ENCODE measurements around the gene MYH16. TPM values are rescaled to one million over a fixed set of nuclear protein-coding genes. Genes with fewer than 3 reads are reported as not detected.

The MYH16 gene
- total RNA-seq, 2 experiments from 2014 or later = not detected

GRCh38 chr7:99238558-99239341 is 33.9 kb upstream of the MYH16 start:
- Mint-ChIP-seq H3K27ac (no peak overlapping the region), H3K27me3 (peaks cover 15% of the 10 kb centered on the region), H3K9me3 (no peaks in the 10 kb centered on the region), H3K36me3 (ENCODE audit: low read depth) (no peaks in the 10 kb centered on the region), H3K4me3 (no peak overlapping the region), H3K4me1 (ENCODE audit: low read depth) (no peaks in the 10 kb centered on the region)
- Histone ChIP-seq H3K4me3 (ENCODE audit: low read length) (no peak overlapping the region), H3K4me1 (ENCODE audit: insufficient read depth, low read length) (no peaks in the 10 kb centered on the region), H3K9me3 (ENCODE audit: control insufficient read depth in 1 of 2, insufficient read depth in 1 of 2, low read length in 2 of 2) (no peaks in the 10 kb centered on the region), H3K27me3 (ENCODE audit: control insufficient read depth in 1 of 2, insufficient read depth in 2 of 2, low read length in 2 of 2) (peaks cover 0 to 7% of the 10 kb centered on the region in 2 experiments), H3K27ac (ENCODE audit: low read depth in 1 of 2, low read length in 2 of 2) (no peak overlapping the region), H3K36me3 (ENCODE audit: insufficient read depth, low read length) (no peaks in the 10 kb centered on the region)
- no peak for ATAC-seq (ENCODE audit: poor library complexity)
- no peak for DNase-seq
- intact Hi-C loops (cut with DNase I, micrococcal nuclease) = no loop called here
- ChIA-PET POLR2A (no interaction called here), CTCF (no interaction called here)
- TF ChIP-seq, protein P1, sequence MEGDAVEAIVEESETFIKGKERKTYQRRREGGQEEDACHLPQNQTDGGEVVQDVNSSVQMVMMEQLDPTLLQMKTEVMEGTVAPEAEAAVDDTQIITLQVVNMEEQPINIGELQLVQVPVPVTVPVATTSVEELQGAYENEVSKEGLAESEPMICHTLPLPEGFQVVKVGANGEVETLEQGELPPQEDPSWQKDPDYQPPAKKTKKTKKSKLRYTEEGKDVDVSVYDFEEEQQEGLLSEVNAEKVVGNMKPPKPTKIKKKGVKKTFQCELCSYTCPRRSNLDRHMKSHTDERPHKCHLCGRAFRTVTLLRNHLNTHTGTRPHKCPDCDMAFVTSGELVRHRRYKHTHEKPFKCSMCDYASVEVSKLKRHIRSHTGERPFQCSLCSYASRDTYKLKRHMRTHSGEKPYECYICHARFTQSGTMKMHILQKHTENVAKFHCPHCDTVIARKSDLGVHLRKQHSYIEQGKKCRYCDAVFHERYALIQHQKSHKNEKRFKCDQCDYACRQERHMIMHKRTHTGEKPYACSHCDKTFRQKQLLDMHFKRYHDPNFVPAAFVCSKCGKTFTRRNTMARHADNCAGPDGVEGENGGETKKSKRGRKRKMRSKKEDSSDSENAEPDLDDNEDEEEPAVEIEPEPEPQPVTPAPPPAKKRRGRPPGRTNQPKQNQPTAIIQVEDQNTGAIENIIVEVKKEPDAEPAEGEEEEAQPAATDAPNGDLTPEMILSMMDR (IDR thresholded peaks at IDR 0.05) = no peak

DNA sequence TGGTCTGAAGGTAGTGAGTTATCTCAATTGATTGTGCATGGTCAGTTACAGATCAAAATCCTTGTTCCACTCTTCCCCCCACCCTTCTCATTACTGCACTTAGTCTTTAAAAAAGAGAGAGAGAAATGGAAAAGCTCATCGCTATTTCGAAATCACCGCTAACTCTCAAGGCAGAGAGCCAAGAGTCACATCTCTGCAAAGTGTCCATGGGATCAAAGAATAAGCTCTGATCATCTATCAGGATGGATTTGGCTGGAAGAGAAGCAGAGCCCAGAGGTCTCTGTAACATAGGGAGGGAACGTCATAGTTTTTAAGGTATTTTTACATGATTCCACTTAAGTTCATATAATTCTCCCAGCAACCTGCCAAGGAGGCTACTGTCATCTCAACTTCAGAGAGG is 30.0 kb upstream of the MYH16 start:
- intact Hi-C loops (cut with DNase I, micrococcal nuclease) = no loop called here

GRCh38 chr7:99243751-99244337 is 28.8 kb upstream of the MYH16 start:
- Histone ChIP-seq H3K9me3 (ENCODE audit: control insufficient read depth in 1 of 2, insufficient read depth in 1 of 2, low read length in 2 of 2) (peaks cover 0 to 5% of the 10 kb centered on the region in 2 experiments), H3K4me3 (ENCODE audit: low read length) (no peak overlapping the region), H3K27me3 (ENCODE audit: control insufficient read depth in 1 of 2, insufficient read depth in 2 of 2, low read length in 2 of 2) (peaks cover 0 to 4% of the 10 kb centered on the region in 2 experiments), H3K27ac (ENCODE audit: low read depth in 1 of 2, low read length in 2 of 2) (no peak overlapping the region), H3K36me3 (ENCODE audit: insufficient read depth, low read length) (no peaks in the 10 kb centered on the region), H3K4me1 (ENCODE audit: insufficient read depth, low read length) (peaks cover 4% of the 10 kb centered on the region)
- H3K27me3 Mint-ChIP-seq = peaks cover 15% of the 10 kb centered on the region
- ChIA-PET CTCF (no interaction called here), POLR2A (no interaction called here)
- DNase-seq = no peak
- H3K4me3 Mint-ChIP-seq = no peak overlapping the region
- no peaks in the 10 kb centered on the region for H3K4me1 Mint-ChIP-seq (ENCODE audit: low read depth)
- no peaks in the 10 kb centered on the region for H3K9me3 Mint-ChIP-seq
- H3K36me3 Mint-ChIP-seq (ENCODE audit: low read depth) = no peaks in the 10 kb centered on the region
- TF ChIP-seq, protein P1 (IDR thresholded peaks at IDR 0.05) = no peak
- intact Hi-C loops (cut with DNase I, micrococcal nuclease) = no loop called here
- H3K27ac Mint-ChIP-seq = no peak overlapping the region
- ATAC-seq (ENCODE audit: poor library complexity) = no peak

More for the DNA sequence above, 30.0 kb upstream of the MYH16 start:
- TF ChIP-seq, protein P1 (IDR thresholded peaks at IDR 0.05) = no peak
- H3K9me3 Mint-ChIP-seq = no peaks in the 10 kb centered on the region
- Histone ChIP-seq H3K9me3 (ENCODE audit: control insufficient read depth in 1 of 2, insufficient read depth in 1 of 2, low read length in 2 of 2) (peaks cover 0 to 3% of the 10 kb centered on the region in 2 experiments), H3K4me1 (ENCODE audit: insufficient read depth, low read length) (peaks cover 2% of the 10 kb centered on the region), H3K4me3 (ENCODE audit: low read length) (no peak overlapping the region), H3K27me3 (ENCODE audit: control insufficient read depth in 1 of 2, insufficient read depth in 2 of 2, low read length in 2 of 2) (peaks cover 0 to 7% of the 10 kb centered on the region in 2 experiments), H3K27ac (ENCODE audit: low read depth in 1 of 2, low read length in 2 of 2) (no peak overlapping the region), H3K36me3 (ENCODE audit: insufficient read depth, low read length) (no peaks in the 10 kb centered on the region)
- ChIA-PET POLR2A (no interaction called here), CTCF (no interaction called here)
- peaks cover 15% of the 10 kb centered on the region for H3K27me3 Mint-ChIP-seq
- DNase-seq (no peak), ATAC-seq (ENCODE audit: poor library complexity) (no peak)
- no peak overlapping the region for H3K4me3 Mint-ChIP-seq
- no peaks in the 10 kb centered on the region for H3K36me3 Mint-ChIP-seq (ENCODE audit: low read depth)
- H3K27ac Mint-ChIP-seq = no peak overlapping the region
- no peaks in the 10 kb centered on the region for H3K4me1 Mint-ChIP-seq (ENCODE audit: low read depth)

Measured in CD4-positive, alpha-beta T cell (primary cell).